Osteocyte (in vitro differentiated cells): ENCODE results near the gene YTHDF2. TPM values are rescaled to one million over a fixed set of nuclear protein-coding genes. Genes with fewer than 3 reads are reported as not detected.
A peak's percentile ranks its signal among the peaks of the same experiment; 100 is the strongest.

Source experiments
- DNase-seq: peaks from one replicate; pipeline ENCODE4 v3.0.0; 2021; ENCODE audit warnings: mixed read lengths; ENCODE audit not compliant: unreplicated experiment; ENCODE audit errors: extremely low spot score
- H3K27ac Mint-ChIP-seq: one replicate; pipeline ENCODE4 v1.8.0; 2021; ENCODE audit warnings: mild to moderate bottlenecking, mixed read lengths; ENCODE audit not compliant: unreplicated experiment
- H3K27me3 Mint-ChIP-seq: one replicate; pipeline ENCODE4 v1.8.0; 2021; ENCODE audit warnings: mixed read lengths; ENCODE audit not compliant: unreplicated experiment
- H3K36me3 Mint-ChIP-seq: one replicate; pipeline ENCODE4 v1.8.0; 2021; ENCODE audit warnings: mixed read lengths; ENCODE audit not compliant: unreplicated experiment
- H3K4me1 Mint-ChIP-seq: one replicate; pipeline ENCODE4 v1.8.0; 2021; ENCODE audit warnings: mixed read lengths; ENCODE audit not compliant: unreplicated experiment
- H3K4me3 Mint-ChIP-seq: one replicate; pipeline ENCODE4 v1.8.0; 2021; ENCODE audit warnings: mild to moderate bottlenecking, moderate library complexity, mixed read lengths; ENCODE audit not compliant: unreplicated experiment
- H3K9me3 Mint-ChIP-seq: one replicate; pipeline ENCODE4 v1.8.0; 2021; ENCODE audit warnings: mixed read lengths; ENCODE audit not compliant: unreplicated experiment
- total RNA-seq: library from RNA; stranded (reverse); gene quantifications from 2 replicates; pipeline ENCODE4 v1.2.1, GENCODE V29; 2021
- TF ChIP-seq, protein P1 (sequence below): fragments of 200-600 bp; sonication (generic); IDR thresholded peaks from 2 replicates; pipeline ENCODE4 v1.5.0; 2021; ENCODE audit warnings: antibody characterized with exemption, mild to moderate bottlenecking, moderate library complexity

Gene YTHDF2
- total RNA-seq, 1 donor from 2014 or later = 82.6 TPM

DNA sequence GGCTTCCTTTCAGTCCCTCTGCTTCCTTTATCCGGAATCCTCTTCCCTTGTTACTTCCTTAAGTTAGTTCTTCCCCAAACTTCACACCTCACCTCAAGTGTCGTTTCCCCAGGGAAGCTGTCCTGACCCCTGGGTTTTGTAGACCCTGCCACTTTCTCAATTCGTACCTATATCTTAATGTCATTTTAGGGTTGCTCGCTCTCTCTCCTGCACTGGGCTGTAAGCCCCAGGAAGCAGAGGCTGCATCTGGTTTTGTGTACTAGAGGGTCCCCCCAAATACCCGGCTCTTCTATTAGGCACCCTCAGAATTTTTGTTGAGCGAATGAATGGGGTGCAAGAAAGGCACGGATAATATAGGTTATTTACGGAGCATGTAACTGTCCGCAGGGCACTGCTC is 74.6 kb downstream of the YTHDF2 start:
- Mint-ChIP-seq H3K9me3 (no peaks in the 10 kb centered on the region), H3K27ac (no peak overlapping the region), H3K4me3 (peak overlapping the region; percentile 55), H3K4me1 (peaks cover 21% of the 10 kb centered on the region), H3K27me3 (peaks cover 42% of the 10 kb centered on the region), H3K36me3 (no peaks in the 10 kb centered on the region)
- DNase-seq = no peak
- TF ChIP-seq, protein P1, sequence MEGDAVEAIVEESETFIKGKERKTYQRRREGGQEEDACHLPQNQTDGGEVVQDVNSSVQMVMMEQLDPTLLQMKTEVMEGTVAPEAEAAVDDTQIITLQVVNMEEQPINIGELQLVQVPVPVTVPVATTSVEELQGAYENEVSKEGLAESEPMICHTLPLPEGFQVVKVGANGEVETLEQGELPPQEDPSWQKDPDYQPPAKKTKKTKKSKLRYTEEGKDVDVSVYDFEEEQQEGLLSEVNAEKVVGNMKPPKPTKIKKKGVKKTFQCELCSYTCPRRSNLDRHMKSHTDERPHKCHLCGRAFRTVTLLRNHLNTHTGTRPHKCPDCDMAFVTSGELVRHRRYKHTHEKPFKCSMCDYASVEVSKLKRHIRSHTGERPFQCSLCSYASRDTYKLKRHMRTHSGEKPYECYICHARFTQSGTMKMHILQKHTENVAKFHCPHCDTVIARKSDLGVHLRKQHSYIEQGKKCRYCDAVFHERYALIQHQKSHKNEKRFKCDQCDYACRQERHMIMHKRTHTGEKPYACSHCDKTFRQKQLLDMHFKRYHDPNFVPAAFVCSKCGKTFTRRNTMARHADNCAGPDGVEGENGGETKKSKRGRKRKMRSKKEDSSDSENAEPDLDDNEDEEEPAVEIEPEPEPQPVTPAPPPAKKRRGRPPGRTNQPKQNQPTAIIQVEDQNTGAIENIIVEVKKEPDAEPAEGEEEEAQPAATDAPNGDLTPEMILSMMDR = no peak

DNA sequence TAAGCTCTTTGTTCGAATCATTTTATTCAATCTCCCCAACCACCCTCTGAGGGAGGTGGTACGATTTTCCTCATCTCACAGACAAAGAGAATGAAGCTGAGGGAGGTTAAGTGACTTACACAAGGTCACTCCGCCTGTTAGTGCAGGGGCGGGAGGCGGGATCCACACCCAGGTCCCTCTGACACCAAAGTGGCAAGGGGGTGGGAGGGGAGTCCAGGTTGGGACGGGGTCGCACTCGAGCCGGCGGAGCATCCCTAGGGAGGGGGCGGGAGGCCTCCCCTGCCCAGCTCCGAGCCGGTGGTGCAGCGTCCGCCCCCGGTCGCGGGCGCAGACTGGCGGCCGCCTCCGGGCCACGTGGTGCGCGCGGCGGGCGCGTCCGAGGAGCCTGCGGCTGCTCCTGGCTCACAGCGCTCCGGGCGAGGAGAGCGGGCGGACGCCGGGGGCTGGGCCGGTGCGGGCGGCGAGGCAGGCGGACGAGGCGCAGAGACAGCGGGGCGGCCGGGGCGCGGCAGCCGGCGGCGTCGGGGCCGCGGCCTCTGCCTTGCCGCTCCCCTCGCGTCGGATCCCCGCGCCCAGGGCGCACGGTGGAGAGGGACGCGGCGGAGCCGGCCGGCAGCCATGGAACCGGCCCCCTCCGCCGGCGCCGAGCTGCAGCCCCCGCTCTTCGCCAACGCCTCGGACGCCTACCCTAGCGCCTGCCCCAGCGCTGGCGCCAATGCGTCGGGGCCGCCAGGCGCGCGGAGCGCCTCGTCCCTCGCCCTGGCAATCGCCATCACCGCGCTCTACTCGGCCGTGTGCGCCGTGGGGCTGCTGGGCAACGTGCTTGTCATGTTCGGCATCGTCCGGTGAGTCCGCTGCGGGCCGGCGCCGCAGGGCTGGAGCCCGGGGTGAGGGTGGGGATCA is 75.3 kb downstream of the YTHDF2 start, which contains the start of gene OPRD1:
TSS of gene OPRD1 (plus strand) at position 405 of the 903 bp plus-strand sequence. CDS start at position 619, 214 bp downstream.
- Mint-ChIP-seq H3K4me1 (peaks cover 21% of the 10 kb centered on the region), H3K36me3 (no peaks in the 10 kb centered on the region), H3K27me3 (peaks cover 44% of the 10 kb centered on the region), H3K4me3 (peak within 1 kb of the TSS; percentile 55), H3K27ac (no peak within 1 kb of the TSS), H3K9me3 (no peaks in the 10 kb centered on the region)
- TF ChIP-seq, protein P1 = no peak
- no peak for DNase-seq

DNA sequence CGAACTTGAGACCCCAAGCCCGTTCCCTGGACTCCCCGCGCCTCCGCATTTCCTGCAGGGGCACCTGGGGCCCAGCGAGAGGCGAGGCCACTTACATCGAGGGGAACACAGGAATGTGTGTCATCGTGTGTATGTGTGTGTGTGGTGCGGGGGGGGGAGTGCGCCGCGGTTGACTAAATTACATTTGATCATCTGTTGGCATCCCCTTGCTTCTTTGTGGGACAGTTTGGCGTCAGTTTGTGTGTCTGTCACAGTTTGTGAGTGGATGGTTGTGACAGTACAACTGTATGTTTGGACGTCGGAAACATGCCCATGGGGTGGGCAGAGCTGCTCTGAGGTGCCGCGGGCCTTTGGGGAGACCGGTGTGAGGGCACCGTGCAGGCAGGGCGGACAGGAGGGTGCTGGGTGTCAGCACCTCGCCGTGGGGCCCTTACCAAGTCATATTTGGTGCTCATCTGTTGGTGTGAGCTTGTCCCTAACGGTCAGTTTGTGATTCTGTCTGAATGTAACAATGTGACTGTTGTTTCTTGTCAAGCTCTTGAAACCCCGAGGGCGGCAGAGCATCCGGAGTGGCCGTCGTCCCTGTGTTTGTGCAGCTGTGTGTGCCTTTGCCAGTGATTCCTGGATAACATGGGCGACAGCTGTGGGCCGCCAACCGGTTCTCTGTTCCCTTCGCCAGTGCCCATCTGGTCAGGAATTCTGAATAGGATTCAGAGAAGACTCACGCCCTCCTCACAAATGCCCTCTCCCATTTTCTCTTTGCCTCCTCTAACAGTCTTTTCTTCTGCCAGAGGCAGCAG is 76.1 kb downstream of the YTHDF2 start:
- H3K27ac Mint-ChIP-seq = no peak overlapping the region
- peaks cover 21% of the 10 kb centered on the region for H3K4me1 Mint-ChIP-seq
- TF ChIP-seq, protein P1 = no peak

DNA sequence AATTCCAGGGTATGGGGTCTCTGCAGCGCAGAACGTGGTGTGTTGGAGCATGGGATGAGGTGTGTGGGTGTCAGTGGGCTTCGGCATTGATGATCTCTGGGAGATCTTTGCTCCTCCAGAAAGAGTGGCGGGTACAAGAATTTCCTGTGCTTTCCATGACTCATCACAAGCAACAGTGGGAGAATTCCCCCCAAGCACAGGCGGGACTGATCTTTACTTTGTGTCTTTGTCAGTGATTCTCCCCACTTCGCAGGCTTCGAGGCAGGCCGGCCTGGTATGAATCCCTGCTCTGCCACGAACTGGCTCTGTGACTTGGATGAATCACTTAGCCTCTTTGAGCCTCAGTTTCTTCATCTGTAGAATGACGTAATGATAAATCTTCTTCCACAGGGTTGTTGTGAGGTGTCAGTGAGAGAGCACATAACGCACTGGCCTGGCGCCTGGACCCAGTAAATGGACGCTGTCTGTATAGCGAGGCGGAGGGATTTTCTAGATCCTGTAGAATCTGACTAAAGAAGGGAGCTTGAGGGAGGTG is 77.3 kb downstream of the YTHDF2 start:
- Mint-ChIP-seq H3K4me3 (no peak overlapping the region), H3K27ac (no peak overlapping the region), H3K36me3 (no peaks in the 10 kb centered on the region), H3K9me3 (no peaks in the 10 kb centered on the region), H3K27me3 (peaks cover 45% of the 10 kb centered on the region), H3K4me1 (peaks cover 21% of the 10 kb centered on the region)
- no peak for DNase-seq
- TF ChIP-seq, protein P1 = no peak

More for the DNA sequence above, 76.1 kb downstream of the YTHDF2 start:
- H3K4me3 Mint-ChIP-seq = peak overlapping the region; percentile 33
- no peak for DNase-seq
- H3K9me3 Mint-ChIP-seq = no peaks in the 10 kb centered on the region
- peaks cover 45% of the 10 kb centered on the region for H3K27me3 Mint-ChIP-seq
- no peaks in the 10 kb centered on the region for H3K36me3 Mint-ChIP-seq
